ENCODE measurements around the gene GDAP2. TPM values are rescaled to one million over a fixed set of nuclear protein-coding genes. Genes with fewer than 3 reads are reported as not detected.
A peak's percentile ranks its signal among the peaks of the same experiment; 100 is the strongest.

GDAP2 gene
- total RNA-seq, 2 donors from 2014 or later: 31.3 to 36.6 TPM

GRCh38 chr1:117821774-117822482, 107.5 kb downstream of the GDAP2 start:
- H3K36me3 Mint-ChIP-seq: no peaks in the 10 kb centered on the region
- no peak overlapping the region for H3K4me3 Mint-ChIP-seq

DNA sequence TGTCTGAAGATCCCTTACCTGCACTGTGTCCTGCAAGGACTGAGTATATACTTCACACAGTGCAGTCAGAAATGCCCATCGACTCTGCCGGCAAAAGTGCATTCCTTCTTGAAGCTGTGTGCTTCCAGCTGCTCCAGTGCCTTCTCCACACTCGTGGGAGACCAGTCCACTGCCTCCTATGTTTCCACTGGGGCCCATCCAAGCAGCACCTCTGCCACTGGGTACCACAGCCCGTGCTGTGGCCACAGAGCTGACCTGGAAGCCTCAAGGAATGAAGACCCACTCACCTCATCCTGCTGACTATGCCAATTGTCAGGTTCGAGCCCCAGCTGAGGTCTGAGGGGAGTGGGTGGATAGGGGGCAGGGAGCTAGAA, 108.1 kb downstream of the GDAP2 start:
- H3K27me3 Mint-ChIP-seq: peaks cover 7 to 9% of the 10 kb centered on the region in 2 donors
- H3K9me3 Mint-ChIP-seq: no peaks in the 10 kb centered on the region
- no peaks in the 10 kb centered on the region for H3K36me3 Mint-ChIP-seq
- H3K4me3 Mint-ChIP-seq: no peak overlapping the region
- no peak overlapping the region for H3K27ac Mint-ChIP-seq
- DNase-seq (ENCODE audit: low spot score) (no peak), ATAC-seq (no peak)
- no peaks in the 10 kb centered on the region for H3K4me1 Mint-ChIP-seq (ENCODE audit: low read depth in 2 of 2)

More at GRCh38 chr1:117821774-117822482, 107.5 kb downstream of the GDAP2 start:
- no peaks in the 10 kb centered on the region for H3K9me3 Mint-ChIP-seq
- no peak overlapping the region for H3K27ac Mint-ChIP-seq
- H3K27me3 Mint-ChIP-seq: peaks cover 7 to 9% of the 10 kb centered on the region in 2 donors
- H3K4me1 Mint-ChIP-seq (ENCODE audit: low read depth in 2 of 2): no peaks in the 10 kb centered on the region
- ATAC-seq: no peak
- no peak for DNase-seq (ENCODE audit: low spot score)

DNA sequence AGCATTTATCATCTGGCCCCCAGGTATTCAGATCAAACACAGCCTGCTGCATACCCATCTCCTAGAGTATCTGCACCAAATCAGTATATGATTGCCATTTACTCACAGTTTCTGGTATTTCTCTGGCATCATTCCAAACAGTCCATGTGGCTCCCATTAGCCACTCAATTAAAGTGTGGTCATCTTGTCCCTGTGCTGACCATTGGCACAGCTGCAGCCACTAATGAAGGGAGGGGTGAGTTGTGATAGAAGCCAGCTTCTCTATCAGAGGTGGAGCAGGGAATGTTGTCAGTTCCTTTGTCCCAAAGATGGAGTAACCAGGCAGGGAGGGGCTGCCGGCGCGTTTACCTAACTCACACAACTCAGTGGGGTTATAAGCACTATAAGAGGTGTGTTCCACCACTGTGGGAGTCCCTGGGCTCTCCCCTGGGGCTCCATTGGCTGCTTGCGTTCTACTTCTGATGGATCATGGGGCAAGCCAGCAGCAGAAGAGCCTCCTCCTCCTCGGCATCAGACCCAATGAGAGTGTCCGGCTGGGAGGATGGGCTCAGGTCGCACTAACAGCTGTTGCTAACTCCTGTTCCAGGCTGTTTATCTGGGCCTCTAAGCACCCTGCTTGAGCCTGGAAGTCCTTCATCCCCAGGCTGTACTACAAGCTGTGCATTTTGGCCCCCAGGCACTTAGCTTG, 108.6 kb downstream of the GDAP2 start:
- no peak overlapping the region for H3K27ac Mint-ChIP-seq
- ATAC-seq: peak in 1 of 2 donors; percentile 29
- no peak overlapping the region for H3K4me3 Mint-ChIP-seq

DNA sequence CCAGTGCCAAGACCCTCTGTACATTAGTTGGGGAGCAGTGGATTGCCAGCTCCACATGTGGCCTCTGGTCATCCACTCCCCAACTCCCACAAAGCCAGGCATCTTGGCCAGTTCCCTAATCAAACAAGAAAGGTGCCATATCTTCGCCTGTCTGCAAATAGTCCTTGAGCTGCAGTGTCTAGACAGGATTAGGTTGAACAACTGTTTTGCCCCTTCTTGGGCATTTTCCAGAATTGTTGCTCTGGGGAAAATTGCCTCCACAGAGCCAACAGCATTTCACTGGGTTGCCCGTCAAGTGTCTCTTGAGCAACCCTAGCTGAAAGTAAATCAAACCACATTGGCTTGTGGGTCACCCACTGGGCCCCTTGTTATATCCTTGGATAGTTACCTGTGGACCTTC, 109.3 kb downstream of the GDAP2 start:
- ATAC-seq (no peak), DNase-seq (ENCODE audit: low spot score) (no peak)
- no peaks in the 10 kb centered on the region for H3K4me1 Mint-ChIP-seq (ENCODE audit: low read depth in 2 of 2)
- no peaks in the 10 kb centered on the region for H3K9me3 Mint-ChIP-seq
- H3K4me3 Mint-ChIP-seq: no peak overlapping the region
- H3K27ac Mint-ChIP-seq: no peak overlapping the region
- H3K36me3 Mint-ChIP-seq: no peaks in the 10 kb centered on the region
- H3K27me3 Mint-ChIP-seq: peaks cover 7 to 9% of the 10 kb centered on the region in 2 donors

More for the DNA sequence above, 108.6 kb downstream of the GDAP2 start:
- Mint-ChIP-seq H3K36me3 (no peaks in the 10 kb centered on the region), H3K9me3 (no peaks in the 10 kb centered on the region), H3K27me3 (peaks cover 7 to 9% of the 10 kb centered on the region in 2 donors), H3K4me1 (ENCODE audit: low read depth in 2 of 2) (no peaks in the 10 kb centered on the region)
- no peak for DNase-seq (ENCODE audit: low spot score)

GRCh38 chr1:117819301-117819700, 110.1 kb downstream of the GDAP2 start:
- no peak for DNase-seq (ENCODE audit: low spot score)
- no peaks in the 10 kb centered on the region for H3K36me3 Mint-ChIP-seq
- no peaks in the 10 kb centered on the region for H3K9me3 Mint-ChIP-seq
- H3K27me3 Mint-ChIP-seq: peaks cover 6 to 7% of the 10 kb centered on the region in 2 donors
- no peak overlapping the region for H3K27ac Mint-ChIP-seq
- ATAC-seq: no peak
- H3K4me3 Mint-ChIP-seq: no peak overlapping the region
- no peaks in the 10 kb centered on the region for H3K4me1 Mint-ChIP-seq (ENCODE audit: low read depth in 2 of 2)

DNA sequence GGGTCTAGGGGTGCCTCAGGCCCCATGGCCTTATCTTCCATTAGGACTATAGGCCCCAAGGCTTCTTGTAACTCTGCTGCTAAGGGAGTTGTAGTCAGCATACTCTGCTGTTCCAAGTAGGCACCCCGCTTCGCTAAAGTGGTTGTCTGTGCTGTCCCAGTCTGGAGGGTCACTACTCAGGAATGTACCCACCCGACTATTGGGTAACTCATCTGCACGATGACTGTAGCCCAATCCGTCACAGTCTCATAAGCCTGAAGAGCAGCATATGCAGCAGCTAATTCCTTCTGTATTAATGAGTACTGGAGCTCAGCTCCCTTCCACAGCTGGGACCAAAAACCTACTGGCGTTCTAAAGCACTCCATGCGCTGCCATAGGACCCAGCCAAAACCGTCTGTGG, 111.0 kb downstream of the GDAP2 start:
- Mint-ChIP-seq H3K27ac (no peak overlapping the region), H3K36me3 (no peaks in the 10 kb centered on the region), H3K4me3 (no peak overlapping the region), H3K4me1 (ENCODE audit: low read depth in 2 of 2) (no peaks in the 10 kb centered on the region), H3K9me3 (no peaks in the 10 kb centered on the region), H3K27me3 (peaks cover 0 to 6% of the 10 kb centered on the region in 2 donors)
- no peak for ATAC-seq
- DNase-seq (ENCODE audit: low spot score): no peak

DNA sequence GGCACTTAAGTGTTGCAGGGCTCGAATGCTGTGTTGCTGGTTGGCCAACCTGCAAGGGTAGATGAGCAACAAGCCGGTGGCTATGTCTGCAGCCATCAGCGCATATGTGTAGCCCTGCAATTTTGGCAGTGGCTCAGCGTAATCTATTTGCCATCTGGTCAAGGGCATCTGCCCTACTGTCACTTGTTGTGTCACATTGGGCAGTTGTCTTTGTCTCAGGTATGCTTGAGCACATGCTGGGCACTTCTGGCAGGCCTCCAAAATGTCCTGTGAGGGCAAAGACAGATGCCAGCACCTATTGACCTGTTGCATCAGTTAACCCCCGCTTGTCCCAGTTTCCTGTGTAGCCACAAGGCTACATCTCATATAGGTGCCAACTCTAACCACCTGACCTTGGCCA, 111.8 kb downstream of the GDAP2 start:
- Mint-ChIP-seq H3K27ac (no peak overlapping the region), H3K9me3 (no peaks in the 10 kb centered on the region), H3K27me3 (peaks cover 0 to 6% of the 10 kb centered on the region in 2 donors), H3K36me3 (no peaks in the 10 kb centered on the region), H3K4me1 (ENCODE audit: low read depth in 2 of 2) (no peaks in the 10 kb centered on the region), H3K4me3 (no peak overlapping the region)
- ATAC-seq (no peak), DNase-seq (ENCODE audit: low spot score) (no peak)

- H3K27ac Mint-ChIP-seq: no peak overlapping the region
- H3K9me3 Mint-ChIP-seq: no peaks in the 10 kb centered on the region
- no peak overlapping the region for H3K4me3 Mint-ChIP-seq
Measured at GRCh38 chr1:117815926-117816325, 113.5 kb downstream of the GDAP2 start.

GRCh38 chr1:117814856-117815797, 114.3 kb downstream of the GDAP2 start:
- DNase-seq (ENCODE audit: low spot score) (no peak), ATAC-seq (peak in 1 of 2 donors; percentile 14)
- Mint-ChIP-seq H3K9me3 (no peaks in the 10 kb centered on the region), H3K27me3 (peaks cover 0 to 4% of the 10 kb centered on the region in 2 donors), H3K27ac (no peak overlapping the region), H3K4me3 (no peak overlapping the region), H3K4me1 (ENCODE audit: low read depth in 2 of 2) (no peaks in the 10 kb centered on the region), H3K36me3 (no peaks in the 10 kb centered on the region)

More at GRCh38 chr1:117815926-117816325, 113.5 kb downstream of the GDAP2 start:
- peaks cover 0 to 6% of the 10 kb centered on the region in 2 donors for H3K27me3 Mint-ChIP-seq
- no peaks in the 10 kb centered on the region for H3K36me3 Mint-ChIP-seq
- no peaks in the 10 kb centered on the region for H3K4me1 Mint-ChIP-seq (ENCODE audit: low read depth in 2 of 2)
- DNase-seq (ENCODE audit: low spot score) (no peak), ATAC-seq (no peak)

Other genes with a start within 250 kb of the GDAP2 start
- gene WDR3, start 118 bp upstream of the GDAP2 start, total RNA-seq: 10 to 100 TPM; 40.1 to 44.8 TPM

Data from natural killer cell treated with Interleukin-12 subunit alpha and Interleukin-12 subunit beta and Interleukin-15 and Interleukin-18, amount 100 ng/mL, for 72 hours (primary cell).